K562 (cell line): ENCODE data around the gene FCHSD1. TPM values are rescaled to one million over a fixed set of nuclear protein-coding genes. Genes with fewer than 3 reads are reported as not detected.

Source experiments
- ATAC-seq: fragments of 200-7000 bp; cut with Tn5 transposase; 3 replicates; pipeline ENCODE4 v1.9.1; 2020; ENCODE audit warnings: moderate library complexity
- BruUV-seq: library from RNA; stranded (reverse); fragments of 400-500 nt; replicated peaks from 2 replicates; lab custom pipeline; 2021; lab: Mats Ljungman, UMichigan
- CTCF ChIA-PET: fragments of 300-600 bp; formaldehyde crosslinking; extraction: SDS; loops from one replicate; lab custom pipeline; 2021; ENCODE audit warnings: low intra/inter-chr PET ratio; lab: Yijun Ruan, JAX
- POLR2A ChIA-PET: fragments of 300-600, 350-650 bp; sonication (Branson Sonifier 250); formaldehyde crosslinking; extraction: SDS; loops from one replicate; lab custom pipeline; 2021; ENCODE audit warnings: antibody characterized with exemption, inconsistent platforms; lab: Yijun Ruan, JAX
- DNase-seq, 4 experiments: peaks; one replicate each; pipeline versions ENCODE4 v3.0.0 to v3.0.0-alpha.2; 2011 to 2018; ENCODE audit warnings: low spot score in 3 of 4, mixed read lengths in 3 of 4; ENCODE audit errors: extremely low read depth in 1 of 4
- FAIRE-seq: peaks from 2 replicates; lab custom pipeline; 2011; peaks lifted over from hg19 to GRCh38; lab: Jason Lieb, UNC
- H2AFZ ChIP-seq: 2 replicates; pipeline ENCODE4 v1.6.0; 2011; ENCODE audit warnings: low read depth, low read length, control low read depth, inconsistent platforms
- H3K27ac ChIP-seq: fragments of 200-600 bp; 3 replicates; pipeline ENCODE4 v1.8.0; 2011; ENCODE audit warnings: low read depth, mild to moderate bottlenecking, control low read depth, inconsistent platforms, low read length, moderate library complexity, mixed read lengths; ENCODE audit errors: extremely low read depth
- H3K27me3 ChIP-seq, 2 experiments: fragments of 300-600 bp in 1 of 2; 2 replicates in 1 of 2; 3 replicates in 1 of 2; pipeline versions ENCODE4 v1.6.0 to v1.8.0; 2011; ENCODE audit warnings: inconsistent platforms in 2 of 2, low read length in 2 of 2, mild to moderate bottlenecking in 1 of 2, mixed read lengths in 1 of 2, moderate library complexity in 1 of 2; ENCODE audit not compliant: control insufficient read depth in 2 of 2, insufficient read depth in 2 of 2
- H3K36me3 ChIP-seq: fragments of 300-600 bp; 3 replicates; pipeline ENCODE4 v1.8.0; 2011; ENCODE audit warnings: mild to moderate bottlenecking, low read length, inconsistent platforms; ENCODE audit not compliant: control insufficient read depth, insufficient read depth
- H3K4me1 ChIP-seq, 2 experiments: fragments of 200-600 bp in 1 of 2; replicated peaks in 1 of 2; 2 replicates in 1 of 2; 3 replicates in 1 of 2; pipeline versions ENCODE4 v1.5.1 to v1.8.0; 2011; ENCODE audit warnings: inconsistent platforms in 2 of 2, low read length in 2 of 2, mild to moderate bottlenecking in 1 of 2, mixed read lengths in 1 of 2, moderate library complexity in 1 of 2; ENCODE audit not compliant: control insufficient read depth in 2 of 2, insufficient read depth in 2 of 2
- H3K4me2 ChIP-seq: 2 replicates; pipeline ENCODE4 v1.6.1; 2011; ENCODE audit warnings: low read length, control low read depth, inconsistent platforms, mixed read lengths; ENCODE audit not compliant: insufficient read depth
- H3K4me3 ChIP-seq: fragments of 200-600 bp; sonication (generic), shearing (Covaris generic); 2 replicates; pipeline ENCODE4 v1.5.1; 2016; ENCODE audit warnings: control low read depth, inconsistent platforms
- H3K79me2 ChIP-seq: fragments of 200-600 bp; 3 replicates; pipeline ENCODE4 v1.8.0; 2011; ENCODE audit warnings: low read length, inconsistent platforms; ENCODE audit not compliant: control insufficient read depth, insufficient read depth
- H3K9ac ChIP-seq, 2 experiments: 2 replicates each; pipeline versions ENCODE4 v1.6.0 to v1.6.1; 2011; ENCODE audit warnings: low read depth in 2 of 2, low read length in 2 of 2, control low read depth in 1 of 2, inconsistent platforms in 1 of 2, mild to moderate bottlenecking in 1 of 2, mixed read lengths in 1 of 2; ENCODE audit not compliant: insufficient read depth in 1 of 2
- H3K9me1 ChIP-seq: one replicate; pipeline ENCODE4 v1.6.0; 2011; ENCODE audit warnings: inconsistent platforms, mild to moderate bottlenecking, low read length, moderate library complexity; ENCODE audit not compliant: control insufficient read depth, insufficient read depth
- H3K9me3 ChIP-seq: replicated peaks from 2 replicates; pipeline ENCODE4 v1.5.1; 2011; ENCODE audit warnings: low read depth, low read length, inconsistent platforms; ENCODE audit not compliant: control insufficient read depth, insufficient read depth
- H4K20me1 ChIP-seq: replicated peaks from 2 replicates; pipeline ENCODE4 v1.6.1; 2011; ENCODE audit warnings: low read length, inconsistent platforms, mixed read lengths; ENCODE audit not compliant: control insufficient read depth, insufficient read depth
- LCOR ChIP-seq: sonication (generic); formaldehyde crosslinking; IDR thresholded peaks from 2 replicates; pipeline ENCODE4 v1.8.0; 2022; ENCODE audit warnings: mild to moderate bottlenecking, missing genetic modification reagents
- NR4A1 ChIP-seq, 2 experiments: fragments of 250-450 bp in 1 of 2; fragments of 450-650 bp in 1 of 2; sonication (Bioruptor Pico) in 1 of 2; IDR thresholded peaks; 2 replicates each; pipeline versions ENCODE4 v1.4.0 to v1.6.1; 2016 to 2020; ENCODE audit warnings: mild to moderate bottlenecking in 2 of 2, missing compliant biosample characterization in 1 of 2, missing genetic modification characterization in 1 of 2, moderate library complexity in 1 of 2
- RBM14 ChIP-seq: fragments of 200-400 bp; formaldehyde crosslinking; IDR thresholded peaks from 2 replicates; pipeline ENCODE4 v1.6.1; 2018; ENCODE audit warnings: low read depth, mild to moderate bottlenecking, low read length, moderate library complexity, borderline replicate concordance; ENCODE audit not compliant: insufficient read depth
- SNIP1 ChIP-seq: fragments of 450-650 bp; IDR thresholded peaks from 2 replicates; pipeline ENCODE4 v1.7.1; 2017; ENCODE audit warnings: low read depth, mild to moderate bottlenecking
- WGBS: fragments of 100-300 bp; shearing (Covaris generic); methylation state at CpG from one replicate; pipeline ENCODE4 v1.1.6; 2016; ENCODE audit warnings: low coverage, mixed read lengths; ENCODE audit not compliant: insufficient coverage; ENCODE audit errors: missing lambda C conversion rate; 5-methylcytosine and 5-hydroxymethylcytosine counted together
- in situ Hi-C: fragments of 300-500 bp; cut with MboI; formaldehyde crosslinking; loops from 4 replicates; pipeline ENCODE4 v1.15.0; 2018; ENCODE audit warnings: inconsistent platforms, mixed read lengths
- intact Hi-C: fragments of 100-400 bp; cut with micrococcal nuclease; formaldehyde crosslinking; loops from 2 replicates; pipeline ENCODE4 v1.14.2; 2022
- polyA plus RNA-seq, 8 experiments: library from polyadenylated mRNA; depleted of rRNA in 4 of 8; stranded (reverse) in 5 of 8; unstranded in 3 of 8; fragments of >200 nt; fragmentation: Nextera tagmentation in 2 of 8; fragmentation: Illumina TruSeq in 1 of 8; extraction: Ambion mirVana in 2 of 8; extraction: Trizol in 1 of 8; gene quantifications; 2 replicates each; pipeline versions ENCODE4 v1.2.1 to v1.2.3, GENCODE V29; 2011 to 2014; ENCODE audit warnings: inconsistent platforms in 1 of 8, missing spikeins in 1 of 8
- total RNA-seq, 7 experiments: library from RNA; depleted of rRNA in 6 of 7; stranded (reverse); fragments of >200 nt in 6 of 7; fragmentation: Illumina TruSeq in 2 of 7; extraction: Trizol in 2 of 7; gene quantifications; 2 replicates each; pipeline versions ENCODE4 v1.2.1 to v1.2.3, GENCODE V29; 2011 to 2021; ENCODE audit warnings: low replicate concordance in 1 of 7
- TF ChIP-seq, protein P1 (sequence below): fragments of 250-450 bp; sonication (Bioruptor Pico); IDR thresholded peaks from 2 replicates; pipeline ENCODE4 v1.5.0; 2021

Gene FCHSD1
- total and polyA plus RNA-seq, 9 of the 15 experiments (the other 6 are each of a cell fraction or from before 2014, with no cell fraction given): 0.35 to 37.5 (median 13.6) TPM

DNA sequence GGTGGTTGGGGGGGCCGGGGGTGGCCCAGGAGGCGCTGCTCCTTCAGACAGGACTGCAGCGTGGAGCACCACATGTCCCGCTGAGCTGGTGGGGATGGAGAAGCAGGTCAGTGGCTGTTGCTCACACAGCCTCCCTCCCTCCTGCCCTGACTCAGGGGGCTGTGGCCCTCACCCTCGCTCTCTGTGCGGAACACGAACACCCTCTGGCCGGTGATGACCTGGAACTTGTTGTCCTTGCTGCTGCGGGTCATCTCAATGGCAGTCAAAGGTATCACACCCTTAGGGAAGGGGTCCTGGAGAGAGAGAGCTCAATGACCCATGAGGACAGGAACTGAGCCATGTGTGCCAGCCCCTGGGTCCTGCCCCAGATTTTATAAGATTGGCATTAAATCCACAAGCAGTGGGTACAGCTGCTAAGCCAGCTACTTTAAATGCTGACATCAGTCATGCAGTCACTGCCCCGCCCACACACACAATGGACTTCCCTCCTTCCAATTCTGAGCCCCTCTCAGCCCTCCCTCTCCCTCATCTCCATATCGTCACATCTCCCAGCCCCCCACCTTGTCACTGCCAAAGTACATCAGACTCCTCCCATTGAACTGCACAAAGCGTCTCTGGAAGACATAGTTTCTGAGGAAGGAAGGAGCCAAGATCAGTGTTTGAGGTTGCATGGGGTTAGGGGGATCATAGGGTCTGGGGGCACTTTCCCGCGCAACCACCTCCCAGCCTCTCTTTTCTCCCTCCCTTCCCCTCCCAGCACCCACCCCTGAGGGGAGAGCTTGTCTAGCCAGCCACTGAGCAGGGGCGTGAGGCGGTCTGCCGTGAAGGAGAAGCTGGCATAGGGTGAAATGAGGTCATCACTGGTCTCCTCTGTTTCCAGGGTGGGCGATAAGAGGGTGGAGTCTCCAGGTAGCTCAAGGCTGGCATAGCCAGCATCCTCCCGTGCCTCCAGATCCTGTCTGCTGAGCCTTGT lies 21.9 kb upstream of the FCHSD1 start:
- Histone ChIP-seq H3K36me3 (no peaks in the 10 kb centered on the region; the same call in 2 of the 3 replicates), H3K4me3 (no peak overlapping the region), H3K27me3 (no peaks in the 10 kb centered on the region), H3K4me1 (peaks cover 2 to 11% of the 10 kb centered on the region in 2 experiments; a peak in 2 of 5 replicates), H2AFZ (no peak overlapping the region), H3K9me1 (no peaks in the 10 kb centered on the region), H3K9ac (peak overlapping the region in 1 of 2 experiments; percentile 80; a peak in 2 of 4 replicates), H3K79me2 (no peaks in the 10 kb centered on the region), H3K4me2 (no peak overlapping the region), H3K9me3 (no peaks in the 10 kb centered on the region), H4K20me1 (no peaks in the 10 kb centered on the region; the same call in 1 of the 2 replicates), H3K27ac (no peak overlapping the region)
- DNase-seq (no peak), ATAC-seq (no peak), FAIRE-seq (no peak)
- in situ Hi-C loops: no loop called here
- BruUV-seq: no TSS peak
- intact Hi-C loops: no loop called here
- TF ChIP-seq SNIP1 (no peak), NR4A1 (CRISPR knock-in tag; IDR thresholded peaks at IDR 0.05) (no peak), NR4A1 (tag; IDR thresholded peaks at IDR 0.05) (no peak), RBM14 (no peak), LCOR (no peak)
- TF ChIP-seq, protein P1, sequence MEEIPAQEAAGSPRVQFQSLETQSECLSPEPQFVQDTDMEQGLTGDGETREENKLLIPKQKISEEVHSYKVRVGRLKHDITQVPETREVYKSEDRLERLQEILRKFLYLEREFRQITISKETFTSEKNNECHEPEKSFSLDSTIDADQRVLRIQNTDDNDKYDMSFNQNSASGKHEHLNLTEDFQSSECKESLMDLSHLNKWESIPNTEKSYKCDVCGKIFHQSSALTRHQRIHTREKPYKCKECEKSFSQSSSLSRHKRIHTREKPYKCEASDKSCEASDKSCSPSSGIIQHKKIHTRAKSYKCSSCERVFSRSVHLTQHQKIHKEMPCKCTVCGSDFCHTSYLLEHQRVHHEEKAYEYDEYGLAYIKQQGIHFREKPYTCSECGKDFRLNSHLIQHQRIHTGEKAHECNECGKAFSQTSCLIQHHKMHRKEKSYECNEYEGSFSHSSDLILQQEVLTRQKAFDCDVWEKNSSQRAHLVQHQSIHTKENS (CRISPR knock-in tag): no peak
- WGBS: 74% methylated on average over 14 of the region's 19 CpGs
- CTCF ChIA-PET: no interaction called here
- POLR2A ChIA-PET: interaction anchor here (1.1 kb wide), 1 partner anchor 8 kb away, joined by 5 read pairs; no protein-coding TSS in a partner anchor
